Ectodermal cell (in vitro differentiated cells): ENCODE measurements around the gene RNF31.
A peak's percentile ranks its signal among the peaks of the same experiment; 100 is the strongest.

Experiments used
- H3K27ac ChIP-seq: 2 replicates; pipeline ENCODE4 v1.7.0; 2013; ENCODE audit warnings: mild to moderate bottlenecking, low read depth, low read length; ENCODE audit not compliant: insufficient read depth, poor library complexity, severe bottlenecking
- H3K27me3 ChIP-seq: 2 replicates; pipeline ENCODE4 v1.7.0; 2013; ENCODE audit warnings: mild to moderate bottlenecking, low read length; ENCODE audit not compliant: insufficient read depth, control insufficient read depth, poor library complexity, severe bottlenecking
- H3K36me3 ChIP-seq: one replicate; pipeline ENCODE4 v1.7.0; 2013; ENCODE audit warnings: low read length; ENCODE audit not compliant: control insufficient read depth, insufficient read depth
- H3K4me1 ChIP-seq: one replicate; pipeline ENCODE4 v1.7.0; 2013; ENCODE audit warnings: low read length; ENCODE audit not compliant: control insufficient read depth, insufficient read depth
- H3K4me3 ChIP-seq: 2 replicates; pipeline ENCODE4 v1.7.0; 2013; ENCODE audit warnings: low read depth, low read length, control low read depth; ENCODE audit not compliant: insufficient read depth
- H3K9me3 ChIP-seq: 2 replicates; pipeline ENCODE4 v1.7.0; 2013; ENCODE audit warnings: mild to moderate bottlenecking, low read length, moderate library complexity; ENCODE audit not compliant: control insufficient read depth
- WGBS, 2 experiments: methylation state at CpG; one replicate each; pipeline ENCODE4 v1.1.7; 2013; ENCODE audit warnings: missing lambda C conversion rate in 2 of 2; 5-methylcytosine and 5-hydroxymethylcytosine counted together

The RNF31 gene

DNA sequence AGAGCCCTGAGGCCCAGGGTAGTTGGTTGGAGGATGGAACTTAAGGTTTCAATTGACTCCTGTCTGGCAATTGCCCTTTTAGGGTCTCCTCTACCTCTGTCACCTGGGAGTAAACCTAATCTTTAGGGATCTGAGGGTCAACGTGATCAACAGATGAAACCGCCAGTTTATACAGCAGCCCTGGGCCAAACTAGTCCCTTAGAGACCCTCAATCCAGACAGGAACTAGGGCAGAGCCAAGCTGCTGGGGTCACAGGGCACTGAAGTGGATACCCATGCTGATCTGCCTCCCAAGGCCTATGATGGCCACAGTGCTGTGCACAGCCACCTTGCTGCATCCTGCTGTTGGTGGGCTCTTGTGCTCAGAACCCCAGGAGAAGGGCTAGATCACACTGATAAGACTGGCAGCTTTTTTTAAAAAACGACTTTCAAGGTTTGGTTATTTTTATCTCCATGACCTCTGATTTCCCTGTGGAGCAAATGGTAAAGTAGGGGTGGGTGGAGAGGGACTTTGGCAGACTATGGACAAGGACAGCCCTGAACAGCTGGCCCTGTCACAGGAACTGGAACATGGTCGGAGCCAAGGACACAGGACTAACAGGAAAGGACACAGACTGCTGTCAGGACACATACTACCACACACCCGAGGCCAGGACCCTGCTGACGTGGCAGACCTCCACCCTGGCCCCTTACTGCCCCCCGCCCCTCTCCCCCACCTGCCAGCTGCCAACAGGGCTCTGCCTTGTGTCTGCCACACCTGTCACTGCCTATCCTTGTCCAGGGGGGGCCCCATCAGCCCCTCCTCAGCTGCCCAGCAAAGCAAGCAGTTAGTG, 16.4 kb upstream of the RNF31 start:
- 88 to 89% methylated on average over 7 of the region's 7 CpGs for whole genome bisulfite sequencing, 2 experiments
- H3K36me3 ChIP-seq = no peaks in the 10 kb centered on the region
- no peaks in the 10 kb centered on the region for H3K4me1 ChIP-seq
- H3K9me3 ChIP-seq = no peaks in the 10 kb centered on the region
- no peak overlapping the region for H3K4me3 ChIP-seq
- no peak overlapping the region for H3K27ac ChIP-seq
- peaks cover 5% of the 10 kb centered on the region for H3K27me3 ChIP-seq

DNA sequence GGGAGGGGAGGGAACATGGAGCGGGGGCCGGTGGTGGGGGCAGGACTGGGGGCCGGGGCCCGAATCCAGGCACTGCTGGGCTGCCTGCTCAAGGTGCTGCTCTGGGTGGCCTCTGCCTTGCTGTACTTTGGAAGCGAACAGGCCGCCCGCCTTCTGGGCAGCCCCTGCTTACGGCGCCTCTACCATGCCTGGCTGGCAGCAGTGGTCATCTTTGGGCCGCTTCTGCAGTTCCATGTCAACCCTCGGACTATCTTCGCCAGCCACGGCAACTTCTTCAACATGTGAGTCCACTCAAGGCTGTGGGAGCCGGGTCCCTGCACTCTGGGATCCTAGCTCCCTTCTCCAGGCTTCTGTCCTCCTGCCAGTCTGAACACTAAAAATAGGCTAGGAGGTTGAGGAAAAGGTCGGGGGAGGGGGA, 15.7 kb upstream of the RNF31 start:
- Histone ChIP-seq H3K36me3 (no peaks in the 10 kb centered on the region), H3K4me3 (no peak overlapping the region), H3K9me3 (no peaks in the 10 kb centered on the region), H3K4me1 (no peaks in the 10 kb centered on the region), H3K27me3 (peaks cover 5% of the 10 kb centered on the region), H3K27ac (no peak overlapping the region)
- 93 to 94% methylated on average over 15 of the region's 15 CpGs for WGBS, 2 experiments

- no peak overlapping the region for H3K27ac ChIP-seq
- WGBS, 2 experiments = 92% methylated on average over 24 of the region's 24 CpGs
- no peaks in the 10 kb centered on the region for H3K4me1 ChIP-seq
- H3K4me3 ChIP-seq = no peak overlapping the region
- peaks cover 5% of the 10 kb centered on the region for H3K27me3 ChIP-seq
- H3K9me3 ChIP-seq = no peaks in the 10 kb centered on the region
- no peaks in the 10 kb centered on the region for H3K36me3 ChIP-seq
These were observed 15.1 kb upstream of the RNF31 start for GRCh38 chr14:24132061-24132685.

DNA sequence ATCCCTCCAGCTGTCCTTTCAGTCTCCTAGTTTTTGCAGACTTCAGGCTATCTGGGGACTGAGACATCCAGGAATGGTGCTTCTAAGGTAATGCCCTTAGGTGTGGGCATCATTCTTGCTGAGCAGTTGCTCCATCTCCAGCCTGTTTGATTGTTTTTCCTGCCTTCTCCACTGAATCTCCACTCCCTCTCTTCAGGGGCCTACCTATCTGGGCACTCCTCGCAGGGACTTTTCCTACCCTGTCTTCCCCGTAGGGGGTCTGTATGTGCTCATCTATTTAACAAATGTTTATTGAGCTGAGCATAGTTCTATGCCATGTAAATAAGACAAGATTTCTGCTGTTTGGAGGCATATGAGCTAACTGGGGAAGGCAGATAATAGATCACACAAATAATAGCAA, 14.3 kb upstream of the RNF31 start:
- Histone ChIP-seq H3K36me3 (peaks cover under 1% of the 10 kb centered on the region), H3K9me3 (no peaks in the 10 kb centered on the region), H3K4me3 (no peak overlapping the region), H3K27me3 (peaks cover 5% of the 10 kb centered on the region), H3K27ac (no peak overlapping the region), H3K4me1 (no peaks in the 10 kb centered on the region)
- 92 to 96% methylated on average over 2 of the region's 2 CpGs for WGBS, 2 experiments

DNA sequence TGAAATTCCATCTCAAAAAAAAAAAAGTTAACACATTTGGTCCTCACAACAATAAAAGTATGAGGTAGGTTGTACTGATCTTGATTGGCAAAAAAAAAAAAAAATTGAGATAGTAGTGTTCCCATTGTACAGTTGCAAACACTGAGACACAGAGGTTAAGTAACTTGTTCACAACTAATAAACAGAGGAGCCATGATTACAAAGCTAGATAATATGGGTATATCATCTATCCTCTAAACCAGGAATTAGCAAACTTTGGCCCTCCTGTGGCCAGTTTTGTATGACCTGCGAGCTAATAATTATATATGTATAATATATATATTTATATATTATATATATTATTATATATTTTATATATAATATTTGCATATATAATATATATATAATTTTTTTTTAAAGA, 13.6 kb upstream of the RNF31 start:
- no peak overlapping the region for H3K27ac ChIP-seq
- no peaks in the 10 kb centered on the region for H3K9me3 ChIP-seq
- H3K4me1 ChIP-seq = no peaks in the 10 kb centered on the region
- H3K4me3 ChIP-seq = no peak overlapping the region
- H3K36me3 ChIP-seq = peaks cover 8% of the 10 kb centered on the region
- no CpG with 5 or more reads among the region's 1 CpG for WGBS, 2 experiments
- H3K27me3 ChIP-seq = peaks cover 5% of the 10 kb centered on the region

- peaks cover 2% of the 10 kb centered on the region for H3K4me1 ChIP-seq
- 16 to 17% methylated on average over 9 of the region's 9 CpGs for WGBS, 2 experiments
- no peaks in the 10 kb centered on the region for H3K9me3 ChIP-seq
- peaks cover 14% of the 10 kb centered on the region for H3K36me3 ChIP-seq
- peaks cover 5% of the 10 kb centered on the region for H3K27me3 ChIP-seq
- H3K4me3 ChIP-seq = peak overlapping the region; percentile 81
- H3K27ac ChIP-seq = no peak overlapping the region
These were observed 11.8 kb upstream of the RNF31 start for GRCh38 chr14:24135584-24135833.

DNA sequence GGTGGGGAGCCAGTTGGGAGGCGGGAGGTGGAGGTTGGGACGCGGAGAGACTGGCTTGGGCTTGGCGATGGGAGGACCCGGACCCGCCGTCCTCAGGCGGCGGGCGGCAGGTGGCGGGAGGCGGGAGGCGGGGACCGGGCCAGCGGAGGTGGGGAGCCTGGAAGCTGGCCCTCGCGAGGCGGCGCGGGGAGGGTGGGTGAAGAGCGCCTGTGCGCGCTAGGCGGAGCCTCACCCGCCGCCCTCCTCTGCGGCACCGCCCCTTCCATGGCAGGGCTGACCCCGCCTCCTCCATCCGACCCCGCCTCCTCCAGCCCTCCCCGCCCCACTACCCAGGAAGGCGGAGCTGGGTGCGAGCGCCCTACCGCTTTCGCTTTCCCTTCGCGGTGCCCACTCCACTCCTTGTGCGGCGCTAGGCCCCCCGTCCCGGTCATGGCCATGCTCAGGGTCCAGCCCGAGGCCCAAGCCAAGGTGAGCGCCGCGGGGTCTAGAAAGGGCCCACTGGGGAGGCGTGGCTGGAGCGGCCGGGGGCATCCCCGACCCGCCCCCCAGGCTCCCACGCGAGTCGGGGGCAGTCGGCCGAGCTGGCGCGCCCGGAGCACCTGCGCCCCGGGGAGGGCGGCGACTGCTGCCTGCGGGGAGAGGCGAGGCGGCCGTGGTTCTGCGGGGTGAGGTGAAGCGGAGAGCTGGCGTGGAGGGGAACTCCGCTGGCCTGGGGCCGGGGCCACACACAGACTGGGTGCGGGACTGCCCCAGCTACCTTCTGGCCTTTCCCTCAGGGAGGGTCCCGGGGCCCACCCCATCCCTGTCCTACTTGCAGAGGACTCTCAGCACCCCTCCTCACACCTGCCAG, 11.2 kb upstream of the RNF31 start, which contains the start of gene PSME1:
Gene PSME1, plus strand, starts transcription at position 361 of the 850 bp plus-strand sequence. Its CDS starts 69 bp downstream, at position 430.
- H3K36me3 ChIP-seq = peaks cover 14% of the 10 kb centered on the region
- H3K9me3 ChIP-seq = no peaks in the 10 kb centered on the region
- H3K4me1 ChIP-seq = peaks cover 2% of the 10 kb centered on the region
- H3K4me3 ChIP-seq = peak within 1 kb of the TSS; percentile 81
- H3K27ac ChIP-seq = no peak within 1 kb of the TSS
- 2% methylated on average over 75 of the region's 75 CpGs for whole genome bisulfite sequencing, 2 experiments
- H3K27me3 ChIP-seq = peaks cover 5% of the 10 kb centered on the region

DNA sequence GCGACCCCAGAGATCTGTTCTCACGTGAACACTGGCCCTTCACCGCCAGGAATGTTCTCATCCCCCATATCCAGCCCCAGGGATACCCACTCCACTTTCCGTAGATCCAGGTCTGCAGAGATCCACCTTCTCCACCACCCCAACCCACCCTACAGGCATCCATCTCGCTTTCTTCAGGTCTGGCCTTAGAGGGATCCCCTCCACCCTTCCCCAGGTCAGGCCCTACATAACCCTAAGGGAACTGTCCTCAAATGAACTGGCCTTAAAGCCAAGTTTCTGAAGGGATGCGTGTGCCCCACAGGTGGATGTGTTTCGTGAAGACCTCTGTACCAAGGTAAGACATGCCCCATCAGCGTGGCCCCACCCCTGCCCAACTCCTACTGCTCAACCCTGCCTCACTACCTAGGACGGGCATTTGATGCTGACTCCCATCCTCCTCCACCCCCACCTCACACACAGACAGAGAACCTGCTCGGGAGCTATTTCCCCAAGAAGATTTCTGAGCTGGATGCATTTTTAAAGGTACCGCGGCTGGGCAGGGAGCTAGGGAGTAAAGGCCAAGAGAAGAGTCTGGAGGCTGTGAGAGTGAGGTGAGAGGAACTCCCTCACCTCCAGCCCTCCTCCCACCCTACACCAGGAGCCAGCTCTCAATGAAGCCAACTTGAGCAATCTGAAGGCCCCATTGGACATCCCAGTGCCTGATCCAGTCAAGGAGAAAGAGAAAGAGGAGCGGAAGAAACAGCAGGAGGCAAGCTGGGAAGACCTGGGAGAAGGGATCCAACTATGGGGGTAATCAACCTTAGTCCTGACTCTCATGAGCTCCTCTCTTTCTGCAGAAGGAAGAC, 10.4 kb upstream of the RNF31 start:
- WGBS, 2 experiments = 56 to 57% methylated on average over 10 to 13 of the region's 13 CpGs
- peak overlapping the region; percentile 81 for H3K4me3 ChIP-seq

DNA sequence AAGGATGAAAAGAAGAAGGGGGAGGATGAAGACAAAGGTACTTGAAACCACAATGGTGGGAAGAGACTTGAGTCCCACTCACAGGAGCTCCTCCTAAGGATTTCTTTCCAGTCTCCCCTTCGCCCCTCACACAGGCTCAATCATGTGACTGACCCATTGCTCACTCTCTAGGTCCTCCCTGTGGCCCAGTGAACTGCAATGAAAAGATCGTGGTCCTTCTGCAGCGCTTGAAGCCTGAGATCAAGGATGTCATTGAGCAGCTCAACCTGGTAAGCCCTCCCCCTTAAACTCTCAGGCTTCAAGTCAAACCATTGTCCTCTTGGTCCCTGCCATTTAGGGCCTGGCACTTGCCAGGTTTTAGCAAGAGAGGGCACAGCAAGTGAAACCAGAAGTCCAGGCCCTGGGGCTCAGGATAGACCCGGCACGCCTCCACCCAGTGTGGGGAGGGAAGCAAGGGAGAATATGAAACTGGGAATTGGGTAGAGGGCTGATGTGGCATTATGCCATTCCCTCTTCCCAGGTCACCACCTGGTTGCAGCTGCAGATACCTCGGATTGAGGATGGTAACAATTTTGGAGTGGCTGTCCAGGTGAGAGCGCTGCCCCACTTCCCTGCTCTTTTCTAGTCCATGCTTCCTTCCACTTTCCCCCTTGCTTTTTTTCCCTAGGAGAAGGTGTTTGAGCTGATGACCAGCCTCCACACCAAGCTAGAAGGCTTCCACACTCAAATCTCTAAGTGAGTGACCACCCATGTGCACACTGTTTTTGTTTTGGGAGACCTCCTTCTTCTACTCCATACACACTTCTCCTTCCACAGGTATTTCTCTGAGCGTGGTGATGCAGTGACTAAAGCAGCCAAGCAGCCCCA, 9.5 kb upstream of the RNF31 start:
- no peak overlapping the region for H3K4me3 ChIP-seq
- WGBS, 2 experiments = 94 to 95% methylated on average over 8 of the region's 8 CpGs
- H3K36me3 ChIP-seq = peaks cover 14% of the 10 kb centered on the region
- no peak overlapping the region for H3K27ac ChIP-seq
- no peaks in the 10 kb centered on the region for H3K9me3 ChIP-seq
- H3K27me3 ChIP-seq = peaks cover 5% of the 10 kb centered on the region
- H3K4me1 ChIP-seq = peaks cover 2% of the 10 kb centered on the region

More for the DNA sequence above, 10.4 kb upstream of the RNF31 start:
- Histone ChIP-seq H3K36me3 (peaks cover 14% of the 10 kb centered on the region), H3K27me3 (peaks cover 5% of the 10 kb centered on the region), H3K9me3 (no peaks in the 10 kb centered on the region), H3K4me1 (peaks cover 2% of the 10 kb centered on the region), H3K27ac (no peak overlapping the region)
